Activated naive CD8-positive, alpha-beta T cell treated with anti-CD3 and anti-CD28 coated beads, Interleukin-2, amount 50 U/mL, for 16 hours (primary cell): ENCODE data around the gene IL34.
"Not testable (repeated sequence)": the region's sequence is repeated elsewhere in the genome, so short reads cannot be mapped to it uniquely, and the experiment has no call there.

ENCODE experiments used
- DNase-seq: peaks from one replicate; pipeline ENCODE4 v3.0.0-alpha.2; 2020; ENCODE audit warnings: low read depth, low spot score

Gene IL34

DNA sequence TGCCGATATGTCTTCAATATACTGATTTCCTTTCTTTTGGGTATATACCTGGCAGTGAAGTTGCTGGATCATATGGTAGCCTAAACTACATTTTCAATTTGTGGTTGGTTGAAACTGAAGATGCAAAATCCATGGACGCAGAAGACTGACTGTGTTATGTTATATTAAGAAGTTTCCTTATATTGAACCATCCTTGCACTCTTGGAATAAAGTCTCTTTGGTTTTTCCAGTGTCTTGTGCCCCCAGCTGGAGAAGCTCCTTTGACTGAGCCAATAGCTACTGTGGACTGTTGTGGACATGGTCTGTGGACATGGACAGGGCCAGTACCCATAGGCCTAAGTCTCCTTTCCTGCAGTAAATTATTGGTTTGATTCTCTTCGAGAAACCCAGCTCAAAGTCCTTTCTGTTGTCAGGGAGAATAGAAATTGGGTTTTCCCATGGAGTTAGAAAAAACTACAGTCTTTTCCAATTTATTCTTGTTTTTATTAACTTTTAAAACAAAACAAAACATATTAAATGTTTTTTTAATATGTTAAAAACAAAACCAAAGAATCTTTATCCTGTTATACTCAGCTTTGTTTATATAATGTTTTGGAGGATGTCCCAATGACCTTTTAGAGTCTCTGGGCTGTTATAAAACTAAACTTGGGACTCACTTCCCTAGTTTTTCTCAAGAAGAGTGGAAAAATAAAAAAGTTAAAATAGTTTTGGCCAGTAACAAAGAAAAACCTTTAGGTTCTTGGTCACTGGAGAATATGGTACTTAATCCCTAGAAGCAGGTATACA, 15.2 kb upstream of the IL34 start:
- DNase-seq = no peak

DNA sequence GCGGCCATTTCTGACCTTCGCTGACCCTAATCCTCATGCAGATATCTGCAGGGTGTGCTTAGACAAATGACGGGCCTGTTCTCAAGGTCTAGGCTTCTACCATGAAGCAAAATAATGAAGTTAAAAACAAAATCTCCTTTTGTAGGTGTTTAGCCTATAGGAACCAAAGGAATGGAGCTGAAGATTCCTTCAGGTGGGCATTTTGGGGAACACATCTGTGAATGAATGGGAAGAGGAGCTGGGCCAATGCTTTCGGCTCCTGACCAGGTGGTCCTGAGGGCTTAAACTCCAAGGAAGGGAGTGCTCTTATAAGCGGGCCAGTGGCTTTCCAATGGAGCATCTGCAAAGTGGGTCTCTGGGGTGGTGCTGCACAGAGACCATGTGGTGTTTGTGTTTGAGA, 14.1 kb upstream of the IL34 start:
- DNase-seq = no peak

DNA sequence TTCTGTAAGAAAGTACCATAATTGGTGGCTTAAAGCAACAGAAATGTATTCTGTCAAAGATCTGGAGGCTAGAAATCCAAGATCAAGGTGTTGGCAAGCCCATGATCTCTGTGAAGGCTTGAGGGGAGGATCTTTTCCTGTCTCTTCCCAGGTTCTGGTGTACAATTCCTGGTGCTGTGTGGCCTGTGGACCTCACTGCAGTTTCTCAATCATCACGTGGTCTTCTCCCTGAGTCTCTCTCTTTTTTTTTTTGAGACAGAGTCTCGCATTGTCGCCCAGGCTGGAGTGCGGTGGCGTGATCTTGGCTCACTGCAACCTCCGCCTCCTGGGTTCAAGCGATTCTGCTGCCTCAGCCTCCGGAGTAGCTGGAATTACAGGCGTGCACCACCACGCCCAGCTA, 12.7 kb upstream of the IL34 start:
- not testable (repeated sequence) for DNase-seq

DNA sequence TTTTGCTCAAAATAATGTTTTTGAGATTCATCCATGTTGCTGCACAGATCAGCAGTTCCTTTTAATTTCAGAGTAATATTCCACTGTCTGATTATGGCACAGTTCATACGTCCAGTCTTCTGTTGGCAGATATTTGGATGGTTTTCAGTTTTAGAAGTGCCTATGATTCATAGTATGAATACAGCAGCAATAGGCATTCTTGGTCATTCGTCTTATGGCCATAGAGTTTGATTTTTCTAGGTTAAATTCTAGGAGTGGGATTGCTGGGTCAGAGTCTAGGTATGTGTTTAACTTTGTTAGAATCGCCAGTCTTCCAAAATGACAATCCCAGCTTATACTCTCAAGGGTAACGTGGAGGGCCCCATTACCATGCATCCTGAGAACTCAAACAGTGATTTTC, 11.5 kb upstream of the IL34 start:
- no peak for DNase-seq

DNA sequence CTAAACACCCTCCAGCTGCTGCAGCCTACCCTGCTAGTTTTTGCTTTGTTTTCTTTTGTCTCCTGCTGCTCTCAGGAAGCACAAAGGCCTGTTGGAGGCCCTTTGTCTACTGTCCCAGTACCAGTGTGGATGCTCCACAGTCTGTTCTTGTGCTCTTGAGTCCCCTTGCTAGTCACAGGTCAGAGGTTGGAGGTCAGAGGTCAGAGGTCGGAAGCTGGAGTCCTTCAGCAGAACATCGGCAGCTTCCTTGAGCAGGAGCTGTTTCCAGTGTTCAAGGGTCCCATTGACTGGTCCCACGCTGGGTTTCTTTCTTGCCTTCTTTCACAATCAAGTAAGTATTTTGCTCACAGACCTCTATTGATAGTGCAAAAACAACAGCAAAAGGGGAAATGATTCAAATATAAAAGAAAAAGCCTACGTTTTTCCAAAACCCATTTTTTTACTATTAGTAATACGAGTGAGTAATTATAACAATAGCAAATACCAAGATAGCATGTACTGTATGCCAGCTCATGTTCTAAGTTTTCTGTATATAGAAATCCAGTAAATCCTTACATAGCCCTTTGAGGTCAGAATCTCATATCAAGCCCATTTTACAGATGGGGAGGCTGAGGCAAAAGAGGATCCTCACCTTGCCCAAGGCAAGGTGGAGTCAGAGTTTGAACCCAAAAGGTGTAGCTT, 10.9 kb upstream of the IL34 start:
- DNase-seq = no peak

DNA sequence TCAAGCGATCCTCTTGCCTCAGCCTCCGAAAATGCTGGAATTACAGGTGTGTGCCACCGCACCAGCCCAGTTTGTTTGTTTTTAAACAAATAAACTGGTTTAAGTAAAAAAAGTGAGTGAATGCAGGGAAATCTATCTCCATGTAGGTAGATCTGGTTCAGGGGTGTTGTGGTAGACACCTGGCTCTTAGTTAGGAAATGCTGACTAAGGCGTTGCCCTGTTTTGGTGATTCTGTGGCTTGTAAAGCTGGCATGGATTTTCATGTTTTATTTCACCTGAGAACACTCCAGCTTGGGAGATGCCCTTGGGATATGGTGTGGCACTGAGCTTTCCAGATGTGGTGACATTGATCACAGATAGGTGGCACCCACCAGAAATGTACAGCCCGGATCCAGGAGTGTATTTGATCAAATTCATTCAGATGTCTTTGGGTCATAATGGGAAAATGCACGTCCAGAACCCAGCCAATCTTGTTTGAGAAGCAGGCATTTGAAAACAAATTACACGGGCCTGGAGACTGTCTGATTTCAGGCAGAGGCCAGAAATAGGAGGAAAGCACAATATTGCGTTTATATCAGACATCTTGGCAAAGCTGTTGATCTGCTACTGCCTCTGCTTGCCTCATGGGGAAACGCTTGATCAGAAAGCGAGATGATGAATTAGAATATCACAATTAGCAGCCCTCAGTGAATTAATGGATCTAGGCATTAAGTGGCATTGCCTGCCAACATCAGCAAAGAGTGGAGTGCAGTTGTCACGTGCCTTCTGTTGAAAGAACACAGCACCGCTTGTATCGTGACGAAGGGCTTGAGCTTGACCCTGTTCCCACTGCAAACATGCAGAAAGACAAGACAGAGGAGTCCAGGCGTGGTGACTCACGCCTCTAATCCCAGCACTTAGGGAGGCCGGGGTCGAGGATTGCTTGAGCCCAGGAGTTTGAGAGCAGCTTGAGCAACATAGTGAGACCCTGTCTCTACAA, 7.3 kb upstream of the IL34 start:
- DNase-seq = no peak

DNA sequence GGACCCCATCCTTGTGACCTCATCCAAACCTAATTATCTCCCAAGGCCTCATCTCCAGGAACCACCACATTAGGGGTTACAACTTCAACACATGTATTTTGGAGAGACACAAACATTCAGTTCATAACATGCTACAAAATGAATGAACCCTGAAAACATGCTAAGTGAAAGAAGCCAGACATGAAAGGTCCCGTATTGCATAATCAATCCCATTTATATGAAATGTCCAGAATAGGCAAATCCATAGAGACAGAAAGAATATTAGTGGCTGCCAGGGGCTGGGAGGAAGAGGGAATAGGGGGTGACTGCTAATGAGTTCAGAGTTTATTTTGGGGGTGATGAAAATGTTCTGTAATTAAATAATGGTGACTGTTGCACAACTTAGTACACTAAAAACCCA, 3.7 kb upstream of the IL34 start:
- no peak for DNase-seq

DNA sequence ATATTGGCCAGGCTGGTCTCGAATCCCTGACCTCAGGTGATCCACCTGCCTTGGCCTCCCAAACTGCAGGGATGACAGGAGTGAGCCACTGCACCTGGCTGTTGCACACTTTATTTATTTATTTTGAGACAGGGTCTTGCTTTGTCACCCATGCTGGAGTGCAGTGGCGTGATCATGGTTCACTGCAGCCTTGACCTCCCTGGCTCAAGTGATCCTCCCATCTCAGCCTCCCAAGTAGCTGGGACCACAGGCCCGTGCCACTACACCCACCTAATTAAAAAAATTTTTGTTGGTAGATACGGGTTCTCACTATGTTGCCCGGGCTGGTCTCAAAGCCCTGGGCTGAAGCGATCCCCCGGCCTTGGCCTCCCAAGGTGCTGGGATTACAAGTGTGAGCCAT, 3.1 kb upstream of the IL34 start:
- not testable (repeated sequence) for DNase-seq

DNA sequence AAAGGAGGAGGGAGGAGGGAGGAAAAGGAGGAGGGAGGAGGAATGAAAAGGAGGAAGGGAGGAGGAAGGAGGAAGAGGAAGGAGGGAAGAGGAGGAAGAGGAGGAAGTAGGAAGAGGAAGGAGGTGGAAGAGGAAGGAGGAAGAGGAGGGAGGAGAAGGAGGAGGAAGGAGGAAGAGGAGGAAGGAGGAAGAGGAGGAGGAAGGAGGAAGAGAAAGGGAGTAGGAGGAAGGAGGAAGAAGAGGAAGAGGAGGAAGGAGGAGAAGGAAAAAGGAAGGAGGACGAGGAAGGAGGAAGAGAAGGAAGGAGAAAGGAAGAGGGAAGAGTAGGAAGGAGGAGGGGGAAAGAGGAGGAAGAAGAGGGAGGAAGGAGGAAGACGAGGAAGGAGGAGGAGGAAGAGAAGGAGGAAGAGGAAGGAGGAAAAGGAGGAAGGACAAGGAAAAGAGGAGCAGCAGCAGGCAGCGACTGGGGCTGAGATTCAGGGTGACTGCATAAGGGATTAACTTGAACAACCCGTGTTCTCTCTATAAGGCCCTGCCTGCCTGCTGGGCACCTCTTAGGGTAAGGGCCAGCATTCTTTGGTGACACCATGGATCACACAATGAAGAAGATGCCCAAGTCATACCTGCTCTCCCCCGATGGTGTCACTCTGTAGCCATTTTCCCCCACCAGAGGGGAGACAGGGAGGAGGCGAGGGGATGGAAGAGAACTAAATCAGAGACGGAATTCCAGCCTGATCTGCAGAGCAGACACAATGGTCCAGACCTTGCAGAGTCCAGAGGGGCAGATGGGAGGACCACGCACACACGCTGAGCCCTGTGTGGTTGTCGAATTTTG, 1.4 kb upstream of the IL34 start:
- no peak for DNase-seq

DNA sequence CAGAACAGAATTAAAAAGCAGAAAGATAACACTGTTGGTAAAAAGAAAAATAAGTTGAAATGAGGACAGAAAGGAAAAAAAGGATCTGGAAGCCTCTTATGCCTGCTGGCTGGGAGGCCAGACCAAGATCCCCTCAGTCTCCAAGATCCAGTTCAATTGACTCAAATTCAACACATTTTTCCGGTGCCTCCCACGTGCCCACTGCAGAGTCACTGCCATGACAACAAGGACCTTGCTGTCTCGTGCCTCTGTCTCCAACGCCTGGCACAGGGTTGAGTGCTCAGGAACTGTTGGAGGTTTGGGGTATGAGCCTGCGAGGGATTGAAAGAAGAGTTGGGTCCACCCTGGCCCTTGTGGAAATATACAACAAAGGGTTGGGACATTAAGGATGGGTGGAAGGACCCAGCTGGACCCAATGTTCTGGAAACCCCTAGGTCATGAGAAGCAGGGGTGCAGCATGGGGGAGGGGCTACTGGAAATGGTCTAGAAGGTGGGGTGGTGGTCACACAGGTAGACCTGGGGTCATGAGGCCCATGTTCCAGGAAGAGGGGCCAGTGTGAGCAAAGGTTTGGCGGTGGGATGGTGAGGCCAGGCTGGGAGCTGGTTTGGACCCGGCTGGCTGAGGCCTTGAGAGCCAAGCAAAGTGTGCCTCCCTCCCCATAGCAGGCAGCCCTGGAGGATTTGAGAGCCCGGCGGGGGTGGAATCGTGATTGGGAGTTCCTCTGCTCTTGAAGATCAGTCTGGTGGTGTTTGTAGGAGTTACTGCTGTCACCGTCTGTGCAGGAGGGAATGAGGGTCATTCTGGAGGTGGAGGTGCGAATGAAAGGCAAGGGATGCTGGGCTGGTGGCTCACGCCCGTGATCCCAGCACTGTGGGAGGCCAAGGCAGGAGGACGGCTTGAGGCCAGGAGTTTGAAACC, 1.3 kb downstream of the IL34 start:
- DNase-seq = no peak

DNA sequence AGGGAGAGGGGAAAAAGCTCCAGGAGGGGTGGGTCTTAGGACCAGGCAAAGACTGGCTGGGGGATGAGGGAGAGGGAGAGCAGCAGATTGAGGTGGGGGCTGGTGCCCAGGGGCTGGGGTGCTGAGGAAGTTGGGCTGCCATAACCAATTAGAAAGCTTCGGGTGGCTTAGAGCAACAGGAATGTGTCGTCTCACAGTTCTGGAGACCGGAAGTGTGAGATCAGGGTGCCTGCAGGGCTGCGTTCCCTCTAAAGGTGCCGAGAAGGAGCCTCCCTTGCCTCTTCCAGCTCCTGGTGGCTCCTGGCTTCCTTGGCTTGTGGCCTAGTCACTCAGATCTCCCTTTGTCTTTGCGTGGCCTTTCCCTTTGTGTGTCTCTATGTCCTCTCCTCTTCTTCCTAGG, 2.2 kb downstream of the IL34 start:
- no peak for DNase-seq

DNA sequence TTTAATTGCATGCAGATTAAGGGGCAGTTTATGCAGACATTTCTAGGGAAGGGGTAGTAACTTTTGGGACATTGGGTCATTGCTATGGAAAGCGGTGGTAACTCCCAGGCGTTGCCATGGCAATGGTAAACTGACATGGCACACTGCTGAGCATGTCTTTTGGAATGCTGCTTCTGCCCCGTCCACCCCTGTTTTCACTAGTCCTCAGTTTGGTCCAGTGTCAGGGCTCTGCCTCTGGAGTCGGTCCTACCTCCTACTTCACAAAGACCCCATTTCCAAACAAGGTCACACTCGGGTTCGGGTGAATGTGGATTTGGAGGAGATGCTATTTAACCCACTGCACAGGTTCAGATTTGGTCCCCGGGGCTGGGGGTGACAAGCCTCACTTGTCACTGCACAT, 2.9 kb downstream of the IL34 start:
- DNase-seq = no peak

DNA sequence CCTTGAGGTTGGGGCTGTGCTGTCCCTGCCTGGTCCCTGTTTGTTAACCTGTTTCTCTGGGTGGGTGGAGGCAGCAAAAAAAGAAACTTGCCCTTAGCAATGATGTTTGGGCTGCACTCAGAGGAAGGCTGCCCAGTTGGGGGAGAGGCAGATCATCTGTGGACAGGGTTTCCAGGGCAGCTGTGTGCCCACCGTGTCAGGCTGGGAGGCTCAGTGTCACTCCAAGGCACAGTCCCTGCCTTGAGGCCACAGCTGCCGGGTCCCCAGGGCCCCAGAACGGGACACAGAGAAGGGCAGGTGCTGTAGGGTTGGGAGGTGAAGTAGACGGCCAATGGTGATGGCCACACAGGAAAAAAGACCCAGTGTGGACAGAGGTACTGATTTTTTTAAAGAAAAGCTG, 3.9 kb downstream of the IL34 start:
- DNase-seq = no peak

DNA sequence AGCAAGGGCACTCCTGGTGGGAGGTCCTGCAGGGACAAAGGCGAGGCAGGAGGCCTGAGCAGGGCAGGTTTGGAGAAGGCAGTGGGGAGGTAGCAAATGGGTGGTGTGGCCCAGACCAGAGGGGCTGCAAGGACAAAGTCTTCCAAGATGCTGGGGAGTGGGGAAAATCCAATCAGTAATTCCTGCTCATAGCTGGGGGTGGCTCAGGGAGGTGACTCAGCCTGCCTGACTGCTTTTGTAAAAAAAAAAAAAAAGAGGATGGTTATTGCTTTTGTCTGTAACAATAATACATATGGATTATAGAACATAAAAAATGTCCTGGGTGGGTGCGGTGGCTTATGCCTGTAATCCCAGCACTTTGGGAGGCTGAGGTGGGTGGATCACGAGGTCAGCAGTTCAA, 5.2 kb downstream of the IL34 start:
- DNase-seq = no peak

DNA sequence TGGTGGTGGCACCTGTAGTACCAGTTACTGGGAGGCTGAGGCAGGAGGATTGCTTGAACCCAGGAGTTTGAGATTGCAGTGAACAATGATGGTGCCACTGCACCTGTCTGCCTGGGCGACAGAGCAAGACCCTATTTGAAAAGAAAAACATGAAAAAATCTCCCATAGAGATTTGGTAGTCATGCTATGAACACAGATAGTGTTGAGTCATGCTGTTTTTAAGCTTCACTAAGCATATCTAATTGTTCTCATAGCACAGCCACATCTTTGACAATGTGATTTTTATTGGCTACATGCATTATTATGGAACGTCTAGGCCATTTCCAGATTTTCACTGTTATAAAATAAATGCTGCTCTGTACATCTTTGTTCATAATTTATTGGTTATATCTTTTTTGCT, 6.0 kb downstream of the IL34 start:
- no peak for DNase-seq

DNA sequence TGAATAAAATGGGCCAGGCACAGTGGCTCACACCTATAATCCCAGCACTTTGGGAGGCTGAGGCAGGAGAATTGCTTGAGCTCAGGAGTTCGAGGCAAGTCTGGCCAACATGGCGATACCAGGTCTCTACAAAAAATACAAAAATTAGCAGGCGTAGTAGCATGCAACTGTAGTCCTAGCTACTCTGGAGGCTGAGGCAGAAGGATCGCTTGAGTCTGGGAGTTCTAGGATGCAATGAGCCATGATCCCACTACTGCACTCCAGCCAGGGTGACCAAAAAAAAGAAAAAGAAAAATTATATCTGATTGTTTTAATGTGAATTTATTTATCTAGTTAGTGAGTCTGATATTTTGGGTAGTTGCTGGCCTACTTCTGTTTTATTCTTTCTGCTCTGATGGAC, 7.0 kb downstream of the IL34 start:
- no peak for DNase-seq

DNA sequence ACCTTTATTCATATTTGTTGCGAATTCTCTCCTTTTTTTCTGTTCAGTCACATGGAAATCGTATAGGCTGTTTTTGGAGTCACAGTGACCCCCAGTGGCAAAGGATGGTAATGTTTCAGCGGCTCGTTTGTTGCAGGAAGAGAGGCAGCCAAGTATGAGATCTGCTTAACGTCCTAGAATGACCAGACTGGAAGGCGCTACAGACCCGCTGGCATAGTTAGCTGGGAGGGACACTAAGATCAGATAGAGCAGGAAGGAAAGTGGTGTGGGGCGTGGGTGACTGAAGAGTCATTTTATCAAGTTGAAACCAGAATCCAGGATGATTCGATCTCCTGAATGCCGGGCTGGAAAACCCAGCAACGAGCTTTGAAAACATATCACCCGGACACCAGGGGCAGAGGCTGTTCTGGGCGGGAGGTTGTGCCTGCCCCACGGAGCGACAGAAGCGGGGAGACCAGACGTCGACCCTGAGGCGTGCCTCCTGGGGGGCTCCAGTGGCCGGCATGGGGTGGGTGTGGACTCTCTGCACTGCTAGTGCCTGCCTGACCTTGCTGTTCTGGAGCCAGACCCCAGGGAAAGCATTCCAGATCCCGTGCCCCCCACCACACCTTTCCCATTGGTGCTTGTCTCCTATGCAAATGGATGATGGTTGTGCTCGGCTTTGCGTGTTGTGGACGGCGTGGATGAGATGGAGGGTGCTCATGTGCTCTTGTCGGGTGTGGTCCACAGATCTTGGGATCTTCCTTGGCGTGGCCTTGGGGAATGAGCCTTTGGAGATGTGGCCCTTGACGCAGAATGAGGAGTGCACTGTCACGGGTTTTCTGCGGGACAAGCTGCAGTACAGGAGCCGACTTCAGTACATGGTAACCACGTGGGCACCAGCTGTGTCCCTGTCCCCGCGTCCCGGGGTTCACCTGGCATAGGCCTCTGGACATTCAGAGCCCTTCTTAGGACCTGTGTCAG, 7.7 kb downstream of the IL34 start:
- peak; percentile 65 for DNase-seq

DNA sequence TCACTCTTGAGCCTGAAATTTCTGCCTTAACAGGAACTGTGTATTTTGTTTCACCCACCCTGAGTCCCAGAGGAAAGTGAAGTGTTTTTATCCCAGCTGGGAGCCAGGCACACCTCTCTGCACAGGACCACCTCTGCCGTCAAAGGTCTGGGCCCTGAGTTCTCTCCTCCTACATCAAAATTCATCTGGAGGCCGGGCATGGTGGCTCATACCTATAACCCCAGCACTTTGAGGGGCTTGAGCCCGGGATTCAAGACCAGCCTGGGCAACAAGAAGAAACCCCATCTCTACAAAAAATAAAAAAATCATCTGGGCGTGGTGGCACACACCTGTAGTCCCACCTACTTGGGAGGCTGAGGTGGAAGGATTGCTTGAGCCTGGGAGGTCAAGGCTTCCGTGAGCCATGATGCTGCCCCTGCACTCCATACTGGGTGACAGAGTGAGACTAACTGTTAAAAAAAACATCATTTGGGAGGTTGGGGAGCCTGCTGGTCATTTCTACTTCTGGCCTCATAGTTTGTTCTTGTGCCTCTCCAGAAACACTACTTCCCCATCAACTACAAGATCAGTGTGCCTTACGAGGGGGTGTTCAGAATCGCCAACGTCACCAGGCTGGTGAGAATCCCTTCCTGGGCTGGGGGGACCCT, 9.8 kb downstream of the IL34 start:
- no peak for DNase-seq
